Stimulated activated CD4-positive, alpha-beta T cell treated with anti-CD3 and anti-CD28 coated beads, Interleukin-4, amount 100 ng/mL, for 4 hours (primary cell): ENCODE measurements around the gene TMPRSS4.

Source experiments
- DNase-seq, 2 experiments: peaks; one replicate each; pipeline ENCODE4 v3.0.0-alpha.2; 2020

TMPRSS4 gene

GRCh38 chr11:118076754-118077281, at the start of gene TMPRSS4:
Gene TMPRSS4, plus strand, starts transcription at chr11:118077078. Its CDS starts 225 bp downstream, at chr11:118077303.
- DNase-seq, result no peak

- no peak for DNase-seq
These were observed 49.2 kb upstream of the TMPRSS4 start for GRCh38 chr11:118027694-118028093.

GRCh38 chr11:118028626-118029025, 48.3 kb upstream of the TMPRSS4 start:
- DNase-seq, result no peak

- DNase-seq, result no peak
These were observed 43.4 kb upstream of the TMPRSS4 start for GRCh38 chr11:118033443-118033842.

- DNase-seq, result no peak
These were observed 34.7 kb upstream of the TMPRSS4 start for GRCh38 chr11:118042141-118042540.

- DNase-seq, result no peak
These were observed 34.1 kb upstream of the TMPRSS4 start for GRCh38 chr11:118042796-118043195.

- no peak for DNase-seq
These were observed 31.7 kb upstream of the TMPRSS4 start for GRCh38 chr11:118045191-118045590.

GRCh38 chr11:118046051-118046963, 30.6 kb upstream of the TMPRSS4 start:
- peak in 1 of 2 experiments; percentile 30 for DNase-seq

- DNase-seq, result no peak
These were observed 29.7 kb upstream of the TMPRSS4 start for GRCh38 chr11:118046964-118047700.

GRCh38 chr11:118047749-118048148, 29.1 kb upstream of the TMPRSS4 start:
- DNase-seq, result no peak

GRCh38 chr11:118048472-118049370, 28.2 kb upstream of the TMPRSS4 start:
- no peak for DNase-seq

- DNase-seq, result no peak
These were observed 27.1 kb upstream of the TMPRSS4 start for GRCh38 chr11:118049771-118050170.

- no peak for DNase-seq
These were observed 26.5 kb upstream of the TMPRSS4 start for GRCh38 chr11:118050208-118050891.

- no peak for DNase-seq
These were observed 25.7 kb upstream of the TMPRSS4 start for GRCh38 chr11:118051136-118051610.

GRCh38 chr11:118051611-118052461, 25.0 kb upstream of the TMPRSS4 start:
- DNase-seq, result peak; percentile 26 to 68

GRCh38 chr11:118052581-118053206, 24.2 kb upstream of the TMPRSS4 start:
- no peak for DNase-seq

- DNase-seq, result no peak
These were observed 21.9 kb upstream of the TMPRSS4 start for GRCh38 chr11:118054712-118055640.

GRCh38 chr11:118055966-118056365, 20.9 kb upstream of the TMPRSS4 start:
- DNase-seq, result no peak

GRCh38 chr11:118056806-118057205, 20.1 kb upstream of the TMPRSS4 start:
- no peak for DNase-seq
